22Rv1 (cell line): ENCODE results near the gene IL33.

Experiments
- ZFX ChIP-seq: fragments of 450-650 bp; IDR thresholded peaks from 2 replicates; pipeline ENCODE4 v1.6.1; 2017; ENCODE audit warnings: antibody characterized with exemption, borderline replicate concordance
- TF ChIP-seq, protein P1 (sequence below): fragments of 450-650 bp; IDR thresholded peaks from 2 replicates; pipeline ENCODE4 v1.5.1; 2017; ENCODE audit warnings: mild to moderate bottlenecking

DNA sequence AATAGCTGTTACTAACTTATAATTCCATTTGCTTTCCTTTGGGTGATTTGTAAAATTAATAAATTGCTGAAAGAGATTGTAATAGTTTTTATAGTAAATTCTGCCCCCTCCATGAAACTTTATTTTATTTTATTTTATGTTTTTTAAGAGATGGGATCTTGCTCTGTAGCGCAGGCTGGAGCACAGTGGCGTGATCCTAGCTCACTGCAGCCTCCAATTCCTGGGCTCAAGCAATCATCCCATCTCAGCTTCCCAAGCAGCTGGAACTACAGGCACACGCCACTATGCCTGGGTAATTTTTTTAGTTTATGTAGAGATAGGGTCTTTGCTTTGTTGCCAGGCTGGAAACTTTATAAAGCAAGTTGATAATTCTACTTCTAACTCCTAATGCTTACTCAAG is 395 bp downstream of the IL33 start:
- TF ChIP-seq, protein P1, sequence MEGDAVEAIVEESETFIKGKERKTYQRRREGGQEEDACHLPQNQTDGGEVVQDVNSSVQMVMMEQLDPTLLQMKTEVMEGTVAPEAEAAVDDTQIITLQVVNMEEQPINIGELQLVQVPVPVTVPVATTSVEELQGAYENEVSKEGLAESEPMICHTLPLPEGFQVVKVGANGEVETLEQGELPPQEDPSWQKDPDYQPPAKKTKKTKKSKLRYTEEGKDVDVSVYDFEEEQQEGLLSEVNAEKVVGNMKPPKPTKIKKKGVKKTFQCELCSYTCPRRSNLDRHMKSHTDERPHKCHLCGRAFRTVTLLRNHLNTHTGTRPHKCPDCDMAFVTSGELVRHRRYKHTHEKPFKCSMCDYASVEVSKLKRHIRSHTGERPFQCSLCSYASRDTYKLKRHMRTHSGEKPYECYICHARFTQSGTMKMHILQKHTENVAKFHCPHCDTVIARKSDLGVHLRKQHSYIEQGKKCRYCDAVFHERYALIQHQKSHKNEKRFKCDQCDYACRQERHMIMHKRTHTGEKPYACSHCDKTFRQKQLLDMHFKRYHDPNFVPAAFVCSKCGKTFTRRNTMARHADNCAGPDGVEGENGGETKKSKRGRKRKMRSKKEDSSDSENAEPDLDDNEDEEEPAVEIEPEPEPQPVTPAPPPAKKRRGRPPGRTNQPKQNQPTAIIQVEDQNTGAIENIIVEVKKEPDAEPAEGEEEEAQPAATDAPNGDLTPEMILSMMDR = no peak
- TF ChIP-seq ZFX = no peak
